K562 (cell line): Measurements from ENCODE around the gene ROM1. TPM values are rescaled to one million over a fixed set of nuclear protein-coding genes. Genes with fewer than 3 reads are reported as not detected.

Experiments used
- BRD9 ChIP-seq: fragments of 450-650 bp; IDR thresholded peaks from 2 replicates; pipeline ENCODE4 v1.6.1; 2018; ENCODE audit warnings: low read depth; ENCODE audit not compliant: partially characterized antibody
- C11orf30 ChIP-seq: fragments of 450-650 bp; IDR thresholded peaks from 2 replicates; pipeline ENCODE4 v1.6.1; 2016; ENCODE audit warnings: low read depth, mild to moderate bottlenecking
- CTBP1 ChIP-seq: fragments of 450-650 bp; IDR thresholded peaks from 2 replicates; pipeline ENCODE4 v1.6.1; 2016; ENCODE audit warnings: borderline replicate concordance
- ETV6 ChIP-seq, 3 experiments: fragments of 150-350 bp in 1 of 3; sonication (generic) in 1 of 3; formaldehyde crosslinking in 1 of 3; IDR thresholded peaks; 2 replicates each; pipeline versions ENCODE4 v1.6.1 to v1.8.0; 2014 to 2022; ENCODE audit warnings: borderline replicate concordance in 2 of 3, low read depth in 2 of 3, antibody characterized with exemption in 1 of 3, low read length in 1 of 3, mild to moderate bottlenecking in 1 of 3, missing genetic modification reagents in 1 of 3
- EWSR1 ChIP-seq: fragments of 450-650 bp; IDR thresholded peaks from 2 replicates; pipeline ENCODE4 v1.6.1; 2018; ENCODE audit warnings: borderline replicate concordance, mild to moderate bottlenecking, low read depth, moderate library complexity; ENCODE audit not compliant: partially characterized antibody
- FOSL1 ChIP-seq: fragments of 200-800 bp; sonication (Bioruptor generic); conservative IDR thresholded peaks from 2 replicates; pipeline ENCODE4 v1.6.1; 2016; ENCODE audit warnings: missing genetic modification characterization, missing compliant biosample characterization
- FUS ChIP-seq: fragments of 200-400 bp; formaldehyde crosslinking; optimal IDR thresholded peaks from 2 replicates; pipeline ENCODE3; 2017; ENCODE audit warnings: low read depth, low read length
- HDGF ChIP-seq: fragments of 450-650 bp; IDR thresholded peaks from 2 replicates; pipeline ENCODE4 v1.6.1; 2016
- KLF16 ChIP-seq: IDR thresholded peaks from 2 replicates; pipeline ENCODE4 v1.6.1; 2016; ENCODE audit warnings: antibody characterized with exemption
- MAFF ChIP-seq: IDR thresholded peaks from 2 replicates; pipeline ENCODE4 v1.6.1; 2012; ENCODE audit warnings: low read length, improper control_type of control experiment
- MCM3 ChIP-seq: fragments of 450-650 bp; IDR thresholded peaks from 2 replicates; pipeline ENCODE4 v1.6.1; 2016
- NFIC ChIP-seq: fragments of 450-650 bp; IDR thresholded peaks from 2 replicates; pipeline ENCODE4 v1.6.1; 2017; ENCODE audit warnings: mild to moderate bottlenecking, inconsistent platforms
- NRF1 ChIP-seq, 2 experiments: fragments of 450-650 bp; IDR thresholded peaks in 1 of 2; conservative IDR thresholded peaks in 1 of 2; 2 replicates each; pipeline ENCODE4 v1.6.1; 2014; ENCODE audit warnings: mild to moderate bottlenecking in 2 of 2
- STAT5A ChIP-seq: IDR thresholded peaks from 2 replicates; pipeline ENCODE4 v1.6.1; 2012; ENCODE audit warnings: low read length, inconsistent platforms, borderline replicate concordance
- TBP ChIP-seq: optimal IDR thresholded peaks from 2 replicates; pipeline ENCODE3; 2011; ENCODE audit warnings: low read depth, low read length, improper control_type of control experiment
- TCF7L2 ChIP-seq: fragments of 150-350 bp; IDR thresholded peaks from 2 replicates; pipeline ENCODE4 v1.6.1; 2016; ENCODE audit warnings: low read depth, mild to moderate bottlenecking, low read length, moderate library complexity
- ZBTB1 ChIP-seq: sonication (generic); formaldehyde crosslinking; IDR thresholded peaks from 2 replicates; pipeline ENCODE4 v1.8.1; 2023; ENCODE audit warnings: missing genetic modification reagents, low read depth, mild to moderate bottlenecking, borderline replicate concordance
- ZFX ChIP-seq: sonication (generic); formaldehyde crosslinking; IDR thresholded peaks from 2 replicates; pipeline ENCODE4 v1.8.0; 2022; ENCODE audit warnings: mild to moderate bottlenecking, missing genetic modification reagents, moderate library complexity
- ZNF780A ChIP-seq: fragments of 250-450 bp; sonication (Bioruptor Pico); IDR thresholded peaks from 2 replicates; pipeline ENCODE4 v1.5.0; 2021; ENCODE audit warnings: mild to moderate bottlenecking
- polyA plus RNA-seq, 8 experiments: library from polyadenylated mRNA; depleted of rRNA in 4 of 8; stranded (reverse) in 5 of 8; unstranded in 3 of 8; fragments of >200 nt; fragmentation: Nextera tagmentation in 2 of 8; fragmentation: Illumina TruSeq in 1 of 8; extraction: Ambion mirVana in 2 of 8; extraction: Trizol in 1 of 8; gene quantifications; 2 replicates each; pipeline versions ENCODE4 v1.2.1 to v1.2.3, GENCODE V29; 2011 to 2014; ENCODE audit warnings: inconsistent platforms in 1 of 8, missing spikeins in 1 of 8
- total RNA-seq, 7 experiments: library from RNA; depleted of rRNA in 6 of 7; stranded (reverse); fragments of >200 nt in 6 of 7; fragmentation: Illumina TruSeq in 2 of 7; extraction: Trizol in 2 of 7; gene quantifications; 2 replicates each; pipeline versions ENCODE4 v1.2.1 to v1.2.3, GENCODE V29; 2011 to 2021; ENCODE audit warnings: low replicate concordance in 1 of 7
- TF ChIP-seq, protein P1 (sequence below), 2 experiments: fragments of 450-650 bp in 1 of 2; IDR thresholded peaks; 2 replicates each; pipeline ENCODE4 v1.6.1; 2011 to 2017; ENCODE audit warnings: low read depth in 2 of 2, antibody characterized with exemption in 1 of 2, borderline replicate concordance in 1 of 2, low read length in 1 of 2, mild to moderate bottlenecking in 1 of 2, mixed read lengths in 1 of 2; ENCODE audit not compliant: control insufficient read depth in 1 of 2
- TF ChIP-seq, protein P2 (sequence below): sonication (generic); formaldehyde crosslinking; IDR thresholded peaks from 2 replicates; pipeline ENCODE4 v1.9.0; 2022; ENCODE audit warnings: mild to moderate bottlenecking, missing genetic modification reagents
- TF ChIP-seq, protein P3 (sequence below): sonication (generic); formaldehyde crosslinking; IDR thresholded peaks from 2 replicates; pipeline ENCODE4 v1.4.0; 2020; ENCODE audit warnings: mild to moderate bottlenecking, missing genetic modification reagents

ROM1 gene
- total and polyA plus RNA-seq, 9 of the 15 experiments (the other 6 are each of a cell fraction or from before 2014, with no cell fraction given): 0.75 to 4.0 (median 2.6) TPM

DNA sequence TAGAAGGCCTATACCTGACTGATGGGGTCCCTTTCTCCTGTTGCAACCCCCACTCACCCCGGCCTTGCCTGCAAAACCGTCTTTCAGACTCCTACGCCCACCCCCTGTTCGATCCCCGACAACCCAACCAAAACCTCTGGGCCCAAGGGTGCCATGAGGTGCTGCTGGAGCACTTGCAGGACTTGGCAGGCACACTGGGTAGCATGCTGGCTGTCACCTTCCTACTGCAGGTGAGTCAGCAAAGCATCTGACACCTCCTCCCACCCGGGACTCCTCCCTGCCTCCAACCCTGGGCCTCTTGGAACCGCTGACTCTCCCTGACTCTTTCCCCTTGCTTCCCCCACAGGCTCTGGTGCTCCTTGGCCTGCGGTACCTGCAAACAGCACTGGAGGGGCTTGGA, 1.2 kb downstream of the ROM1 start (continued):
- TF ChIP-seq ZBTB1 (CRISPR knock-in tag): no peak
- no peak for TF ChIP-seq EWSR1
- TF ChIP-seq ZFX (CRISPR knock-in tag): no peak
- TF ChIP-seq ZNF780A (CRISPR knock-in tag): no peak
- TF ChIP-seq MCM3: no peak
- TF ChIP-seq BRD9: no peak
- TF ChIP-seq KLF16: no peak
- peak; percentile 58; the same call in 1 of the 2 replicates for TF ChIP-seq CTBP1
- TF ChIP-seq NRF1 (conservative IDR thresholded peaks at IDR 0.05 in 1 of 2, IDR thresholded peaks at IDR 0.05 in 1 of 2): 0 out of 4 replicates have a peak, but pooled peaks of 1 of the 2 experiments have one; percentile 14
- no peak for TF ChIP-seq ETV6 (IDR thresholded peaks at IDR 0.05; ENCODE audit: borderline replicate concordance in 1 of 2, low read depth in 2 of 2, low read length in 1 of 2)
- no peak for TF ChIP-seq ETV6 (CRISPR knock-in tag; IDR thresholded peaks at IDR 0.05; ENCODE audit: borderline replicate concordance)
- TF ChIP-seq HDGF: no peak
- TF ChIP-seq, protein P1, sequence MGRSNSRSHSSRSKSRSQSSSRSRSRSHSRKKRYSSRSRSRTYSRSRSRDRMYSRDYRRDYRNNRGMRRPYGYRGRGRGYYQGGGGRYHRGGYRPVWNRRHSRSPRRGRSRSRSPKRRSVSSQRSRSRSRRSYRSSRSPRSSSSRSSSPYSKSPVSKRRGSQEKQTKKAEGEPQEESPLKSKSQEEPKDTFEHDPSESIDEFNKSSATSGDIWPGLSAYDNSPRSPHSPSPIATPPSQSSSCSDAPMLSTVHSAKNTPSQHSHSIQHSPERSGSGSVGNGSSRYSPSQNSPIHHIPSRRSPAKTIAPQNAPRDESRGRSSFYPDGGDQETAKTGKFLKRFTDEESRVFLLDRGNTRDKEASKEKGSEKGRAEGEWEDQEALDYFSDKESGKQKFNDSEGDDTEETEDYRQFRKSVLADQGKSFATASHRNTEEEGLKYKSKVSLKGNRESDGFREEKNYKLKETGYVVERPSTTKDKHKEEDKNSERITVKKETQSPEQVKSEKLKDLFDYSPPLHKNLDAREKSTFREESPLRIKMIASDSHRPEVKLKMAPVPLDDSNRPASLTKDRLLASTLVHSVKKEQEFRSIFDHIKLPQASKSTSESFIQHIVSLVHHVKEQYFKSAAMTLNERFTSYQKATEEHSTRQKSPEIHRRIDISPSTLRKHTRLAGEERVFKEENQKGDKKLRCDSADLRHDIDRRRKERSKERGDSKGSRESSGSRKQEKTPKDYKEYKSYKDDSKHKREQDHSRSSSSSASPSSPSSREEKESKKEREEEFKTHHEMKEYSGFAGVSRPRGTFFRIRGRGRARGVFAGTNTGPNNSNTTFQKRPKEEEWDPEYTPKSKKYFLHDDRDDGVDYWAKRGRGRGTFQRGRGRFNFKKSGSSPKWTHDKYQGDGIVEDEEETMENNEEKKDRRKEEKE (IDR thresholded peaks at IDR 0.05; ENCODE audit: borderline replicate concordance in 1 of 2, control insufficient read depth in 1 of 2, low read depth in 2 of 2, low read length in 1 of 2): no peak
- peak; percentile 36 for TF ChIP-seq FOSL1 (tag)
- TF ChIP-seq TBP: peak; percentile 54
- TF ChIP-seq MAFF: 0 out of 2 replicates have a peak, but pooled peaks have one; percentile 21
- peak; percentile 83 for TF ChIP-seq C11orf30
- TF ChIP-seq, protein P2, sequence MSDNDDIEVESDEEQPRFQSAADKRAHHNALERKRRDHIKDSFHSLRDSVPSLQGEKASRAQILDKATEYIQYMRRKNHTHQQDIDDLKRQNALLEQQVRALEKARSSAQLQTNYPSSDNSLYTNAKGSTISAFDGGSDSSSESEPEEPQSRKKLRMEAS (CRISPR knock-in tag): peak; percentile 52
- TF ChIP-seq FUS: no peak
- TF ChIP-seq STAT5A: no peak
- TF ChIP-seq TCF7L2: no peak
- TF ChIP-seq NFIC: 0 out of 2 replicates have a peak, but pooled peaks have one; percentile 16
- TF ChIP-seq, protein P3, sequence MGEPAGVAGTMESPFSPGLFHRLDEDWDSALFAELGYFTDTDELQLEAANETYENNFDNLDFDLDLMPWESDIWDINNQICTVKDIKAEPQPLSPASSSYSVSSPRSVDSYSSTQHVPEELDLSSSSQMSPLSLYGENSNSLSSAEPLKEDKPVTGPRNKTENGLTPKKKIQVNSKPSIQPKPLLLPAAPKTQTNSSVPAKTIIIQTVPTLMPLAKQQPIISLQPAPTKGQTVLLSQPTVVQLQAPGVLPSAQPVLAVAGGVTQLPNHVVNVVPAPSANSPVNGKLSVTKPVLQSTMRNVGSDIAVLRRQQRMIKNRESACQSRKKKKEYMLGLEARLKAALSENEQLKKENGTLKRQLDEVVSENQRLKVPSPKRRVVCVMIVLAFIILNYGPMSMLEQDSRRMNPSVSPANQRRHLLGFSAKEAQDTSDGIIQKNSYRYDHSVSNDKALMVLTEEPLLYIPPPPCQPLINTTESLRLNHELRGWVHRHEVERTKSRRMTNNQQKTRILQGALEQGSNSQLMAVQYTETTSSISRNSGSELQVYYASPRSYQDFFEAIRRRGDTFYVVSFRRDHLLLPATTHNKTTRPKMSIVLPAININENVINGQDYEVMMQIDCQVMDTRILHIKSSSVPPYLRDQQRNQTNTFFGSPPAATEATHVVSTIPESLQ (CRISPR knock-in tag): no peak
